ENCODE results near the gene APBB2. TPM values are rescaled to one million over a fixed set of nuclear protein-coding genes. Genes with fewer than 3 reads are reported as not detected.

The APBB2 gene
- total RNA-seq, 1 donor, result 92.3 TPM

GRCh38 chr4:40916218-40916555 is 298.2 kb downstream of the APBB2 start:
- no peaks in the 10 kb centered on the region for H3K79me2 ChIP-seq (ENCODE audit: insufficient read depth, low read length)
- H3K27ac ChIP-seq (ENCODE audit: low read depth, low read length), result peak overlapping the region; percentile 91
- no peaks in the 10 kb centered on the region for H3K36me3 ChIP-seq (ENCODE audit: insufficient read depth, low read length)
- H3K4me3 ChIP-seq (ENCODE audit: insufficient read depth, low read length), result peak overlapping the region; percentile 4
- H3K4me2 ChIP-seq (ENCODE audit: insufficient read depth, low read length), result peak overlapping the region; percentile 51
- no peak for TF ChIP-seq CTCF (IDR thresholded peaks at IDR 0.05; ENCODE audit: extremely low read depth, low read depth, low read length)
- peak; percentile 82 for DNase-seq (ENCODE audit: insufficient read length, low spot score, missing footprints)
- peaks cover 49% of the 10 kb centered on the region for H3K4me1 ChIP-seq (ENCODE audit: insufficient read depth, low read length)
- no peaks in the 10 kb centered on the region for H3K9me3 ChIP-seq (ENCODE audit: low read depth, low read length)
- no peaks in the 10 kb centered on the region for H3K27me3 ChIP-seq (ENCODE audit: insufficient read depth, low read length)
- H2AFZ ChIP-seq (ENCODE audit: low read length), result no peak overlapping the region
- no peaks in the 10 kb centered on the region for H4K20me1 ChIP-seq (ENCODE audit: insufficient read depth, low read length)

GRCh38 chr4:40915318-40916217 is 298.8 kb downstream of the APBB2 start:
- no peak for TF ChIP-seq CTCF (IDR thresholded peaks at IDR 0.05; ENCODE audit: extremely low read depth, low read depth, low read length)
- peak; percentile 92 for DNase-seq (ENCODE audit: insufficient read length, low spot score, missing footprints)
- Histone ChIP-seq H4K20me1 (ENCODE audit: insufficient read depth, low read length) (no peaks in the 10 kb centered on the region), H3K4me3 (ENCODE audit: insufficient read depth, low read length) (peak overlapping the region; percentile 1), H3K79me2 (ENCODE audit: insufficient read depth, low read length) (no peaks in the 10 kb centered on the region), H3K36me3 (ENCODE audit: insufficient read depth, low read length) (no peaks in the 10 kb centered on the region), H3K27me3 (ENCODE audit: insufficient read depth, low read length) (no peaks in the 10 kb centered on the region), H3K4me1 (ENCODE audit: insufficient read depth, low read length) (peaks cover 56% of the 10 kb centered on the region), H3K9me3 (ENCODE audit: low read depth, low read length) (no peaks in the 10 kb centered on the region), H3K27ac (ENCODE audit: low read depth, low read length) (peak overlapping the region; percentile 91), H3K4me2 (ENCODE audit: insufficient read depth, low read length) (peak overlapping the region; percentile 51), H2AFZ (ENCODE audit: low read length) (no peak overlapping the region)

DNA sequence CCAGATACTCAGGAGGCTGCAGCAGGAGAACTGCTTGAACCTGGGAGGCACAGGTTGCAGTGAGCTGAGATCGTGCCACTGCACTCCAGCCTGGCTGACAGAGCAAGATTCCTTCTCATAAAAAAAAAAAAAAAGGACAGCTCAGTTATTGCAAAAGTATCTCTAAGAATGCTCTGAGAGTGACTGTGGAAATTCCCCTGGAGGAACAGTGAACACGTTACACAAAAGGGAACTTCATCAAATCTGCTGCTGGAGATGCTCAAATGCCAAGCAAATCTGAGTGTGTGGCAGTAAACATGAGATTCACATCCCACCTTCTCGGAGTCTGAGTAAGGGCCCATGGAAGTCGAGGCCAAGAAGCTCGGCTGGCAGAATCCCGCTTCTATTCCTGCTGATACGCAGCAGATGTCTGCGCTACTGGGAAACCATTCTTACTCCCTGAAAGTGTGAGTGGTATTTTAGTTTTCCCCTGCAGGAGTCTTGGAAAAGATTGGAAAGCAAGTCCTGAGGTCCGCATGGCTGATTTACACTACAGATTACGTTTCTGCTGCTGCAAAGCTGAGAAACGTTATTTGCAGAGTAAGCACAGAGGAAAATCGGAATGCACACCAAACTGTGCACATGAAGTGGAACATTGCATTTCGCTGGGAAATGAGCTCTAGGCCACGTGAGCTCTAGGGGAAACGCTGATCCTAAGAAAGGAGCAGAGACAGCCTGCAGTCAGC is 301.7 kb downstream of the APBB2 start:
- Histone ChIP-seq H3K4me3 (ENCODE audit: insufficient read depth, low read length) (no peak overlapping the region), H3K27me3 (ENCODE audit: insufficient read depth, low read length) (no peaks in the 10 kb centered on the region), H4K20me1 (ENCODE audit: insufficient read depth, low read length) (no peaks in the 10 kb centered on the region), H3K36me3 (ENCODE audit: insufficient read depth, low read length) (peaks cover 4% of the 10 kb centered on the region), H2AFZ (ENCODE audit: low read length) (no peak overlapping the region), H3K79me2 (ENCODE audit: insufficient read depth, low read length) (no peaks in the 10 kb centered on the region), H3K27ac (ENCODE audit: low read depth, low read length) (no peak overlapping the region), H3K9me3 (ENCODE audit: low read depth, low read length) (no peaks in the 10 kb centered on the region), H3K4me1 (ENCODE audit: insufficient read depth, low read length) (peaks cover 57% of the 10 kb centered on the region), H3K4me2 (ENCODE audit: insufficient read depth, low read length) (no peak overlapping the region)
- no peak for DNase-seq (ENCODE audit: insufficient read length, low spot score, missing footprints)
- no peak for TF ChIP-seq CTCF (IDR thresholded peaks at IDR 0.05; ENCODE audit: extremely low read depth, low read depth, low read length)

DNA sequence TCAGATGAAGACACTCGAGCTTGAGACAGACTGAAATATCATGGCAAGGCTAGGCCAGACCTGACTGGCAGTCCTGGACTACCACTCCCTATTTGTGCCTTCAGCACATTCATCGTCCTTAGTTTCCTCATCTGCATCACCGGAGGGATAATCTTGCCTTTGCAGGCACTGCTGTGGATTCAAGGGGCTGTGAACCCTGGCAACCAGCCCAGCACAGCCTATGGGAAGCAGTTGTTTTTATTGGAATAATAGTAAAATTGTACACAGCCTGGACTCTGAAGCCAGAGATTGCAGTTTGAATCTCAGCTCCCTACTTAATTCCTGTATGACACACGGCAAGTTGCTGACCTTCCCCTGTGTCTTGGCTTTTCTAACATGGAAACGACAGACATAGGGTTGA is 303.6 kb downstream of the APBB2 start:
- Histone ChIP-seq H3K9me3 (ENCODE audit: low read depth, low read length) (no peaks in the 10 kb centered on the region), H3K4me1 (ENCODE audit: insufficient read depth, low read length) (peaks cover 38% of the 10 kb centered on the region), H3K79me2 (ENCODE audit: insufficient read depth, low read length) (no peaks in the 10 kb centered on the region), H3K4me2 (ENCODE audit: insufficient read depth, low read length) (no peak overlapping the region), H3K4me3 (ENCODE audit: insufficient read depth, low read length) (no peak overlapping the region), H4K20me1 (ENCODE audit: insufficient read depth, low read length) (no peaks in the 10 kb centered on the region), H2AFZ (ENCODE audit: low read length) (no peak overlapping the region), H3K27ac (ENCODE audit: low read depth, low read length) (peak overlapping the region; percentile 79), H3K27me3 (ENCODE audit: insufficient read depth, low read length) (no peaks in the 10 kb centered on the region), H3K36me3 (ENCODE audit: insufficient read depth, low read length) (peaks cover 4% of the 10 kb centered on the region)
- no peak for TF ChIP-seq CTCF (IDR thresholded peaks at IDR 0.05; ENCODE audit: extremely low read depth, low read depth, low read length)
- no peak for DNase-seq (ENCODE audit: insufficient read length, low spot score, missing footprints)

Measured in osteoblast (primary cell).